IMR-90 (cell line): ENCODE data around the gene KRT6B. TPM values are rescaled to one million over a fixed set of nuclear protein-coding genes. Genes with fewer than 3 reads are reported as not detected.
"Not testable (repeated sequence)": the region's sequence is repeated elsewhere in the genome, so short reads cannot be mapped to it uniquely, and the experiment has no call there.

Experiments used
- ATAC-seq: fragments of 200-7000 bp; cut with Tn5 transposase; 2 replicates; pipeline ENCODE4 v1.9.1; 2020; ENCODE audit warnings: low read depth, mild to moderate bottlenecking, moderate library complexity
- BruUV-seq: library from RNA; stranded (reverse); fragments of 400-500 nt; replicated peaks from 2 replicates; lab custom pipeline; 2021; lab: Mats Ljungman, UMichigan
- CTCF ChIA-PET: fragments of 300-600 bp; formaldehyde crosslinking; extraction: SDS; loops from one replicate; lab custom pipeline; 2021; ENCODE audit warnings: antibody characterized with exemption; lab: Yijun Ruan, JAX
- POLR2A ChIA-PET: fragments of 300-600 bp; sonication (Branson Sonifier 250); formaldehyde crosslinking; loops from one replicate; lab custom pipeline; 2022; ENCODE audit warnings: antibody characterized with exemption; ENCODE audit not compliant: unreplicated experiment; lab: Charles Lee
- DNase-seq: peaks from one replicate; pipeline ENCODE4 v3.0.0; 2013
- H2AFZ ChIP-seq: replicated peaks from 2 replicates; pipeline ENCODE3; 2013; ENCODE audit warnings: low read length, mild to moderate bottlenecking; ENCODE audit not compliant: poor library complexity
- H2AK5ac ChIP-seq: 2 replicates; pipeline ENCODE4 v1.6.1; 2013; ENCODE audit warnings: low read depth, low read length, inconsistent platforms
- H2AK9ac ChIP-seq: replicated peaks from 2 replicates; pipeline ENCODE3; 2013; ENCODE audit warnings: mild to moderate bottlenecking, low read depth, low read length, moderate library complexity; ENCODE audit not compliant: poor library complexity
- H2BK120ac ChIP-seq: 2 replicates; pipeline ENCODE4 v1.6.1; 2013; ENCODE audit warnings: low read depth, low read length, inconsistent platforms
- H2BK15ac ChIP-seq: 3 replicates; pipeline ENCODE4 v1.6.1; 2013; ENCODE audit warnings: low read depth, low read length, inconsistent platforms
- H2BK20ac ChIP-seq: 2 replicates; pipeline ENCODE4 v1.6.1; 2013; ENCODE audit warnings: low read depth, mild to moderate bottlenecking, inconsistent platforms, low read length, moderate library complexity
- H2BK5ac ChIP-seq: 2 replicates; pipeline ENCODE4 v1.6.1; 2013; ENCODE audit warnings: mild to moderate bottlenecking, low read depth, low read length, inconsistent platforms; ENCODE audit not compliant: poor library complexity, severe bottlenecking
- H3K14ac ChIP-seq: replicated peaks from 2 replicates; pipeline ENCODE4 v1.6.1; 2013; ENCODE audit warnings: low read depth, low read length, inconsistent platforms
- H3K18ac ChIP-seq: 2 replicates; pipeline ENCODE4 v1.6.1; 2013; ENCODE audit warnings: low read depth, low read length, control low read depth
- H3K23ac ChIP-seq: 2 replicates; pipeline ENCODE4 v1.6.1; 2013; ENCODE audit warnings: low read depth, low read length, inconsistent platforms
- H3K27ac ChIP-seq: 2 replicates; pipeline ENCODE4 v1.5.1; 2013; ENCODE audit warnings: mild to moderate bottlenecking, control low read depth, low read length; ENCODE audit not compliant: insufficient read depth
- H3K27me3 ChIP-seq: 2 replicates; pipeline ENCODE4 v1.6.1; 2013; ENCODE audit warnings: low read length; ENCODE audit not compliant: control insufficient read depth, insufficient read depth
- H3K36me3 ChIP-seq: 2 replicates; pipeline ENCODE4 v1.6.1; 2013; ENCODE audit warnings: low read length, mixed read lengths; ENCODE audit not compliant: control insufficient read depth, insufficient read depth
- H3K4ac ChIP-seq: 2 replicates; pipeline ENCODE4 v1.6.1; 2013; ENCODE audit warnings: low read depth, low read length, inconsistent platforms
- H3K4me1 ChIP-seq: 2 replicates; pipeline ENCODE4 v1.6.1; 2013; ENCODE audit warnings: low read length, mixed read lengths; ENCODE audit not compliant: control insufficient read depth, insufficient read depth
- H3K4me2 ChIP-seq: 2 replicates; pipeline ENCODE4 v1.6.1; 2013; ENCODE audit warnings: low read depth, mild to moderate bottlenecking, control low read depth, low read length, moderate library complexity
- H3K4me3 ChIP-seq: 2 replicates; pipeline ENCODE4 v1.5.1; 2013; ENCODE audit warnings: low read depth, mild to moderate bottlenecking, control low read depth, low read length, moderate library complexity; ENCODE audit not compliant: insufficient read depth
- H3K56ac ChIP-seq: 2 replicates; pipeline ENCODE4 v1.6.1; 2013; ENCODE audit warnings: low read length, inconsistent platforms; ENCODE audit not compliant: insufficient read depth; ENCODE audit errors: extremely low read depth
- H3K79me1 ChIP-seq, 2 experiments: 2 replicates each; pipeline ENCODE4 v1.6.1; 2013; ENCODE audit warnings: low read length in 2 of 2, inconsistent platforms in 1 of 2, low read depth in 1 of 2
- H3K9ac ChIP-seq: 2 replicates; pipeline ENCODE4 v1.6.1; 2013; ENCODE audit warnings: low read depth, low read length, control low read depth
- H3K9me1 ChIP-seq: 2 replicates; pipeline ENCODE4 v1.6.1; 2013; ENCODE audit warnings: low read length, inconsistent platforms; ENCODE audit not compliant: insufficient read depth
- H3K9me3 ChIP-seq: 2 replicates; pipeline ENCODE4 v1.6.1; 2013; ENCODE audit warnings: low read length; ENCODE audit not compliant: control insufficient read depth, insufficient read depth
- H4K20me1 ChIP-seq: 2 replicates; pipeline ENCODE4 v1.6.1; 2013; ENCODE audit warnings: low read length, inconsistent platforms; ENCODE audit not compliant: insufficient read depth
- H4K5ac ChIP-seq: 2 replicates; pipeline ENCODE4 v1.6.1; 2013; ENCODE audit warnings: mild to moderate bottlenecking, low read depth, low read length, control low read depth
- H4K8ac ChIP-seq, 2 experiments: 2 replicates each; pipeline ENCODE4 v1.6.1; 2013; ENCODE audit warnings: low read depth in 2 of 2, low read length in 2 of 2, control low read depth in 1 of 2, inconsistent platforms in 1 of 2
- H4K91ac ChIP-seq: 2 replicates; pipeline ENCODE4 v1.6.1; 2013; ENCODE audit warnings: low read depth, low read length, inconsistent platforms; ENCODE audit not compliant: insufficient read depth
- BHLHE40 ChIP-seq: fragments of 150-350 bp; IDR thresholded peaks from 2 replicates; pipeline ENCODE4 v1.6.1; 2016; ENCODE audit warnings: mild to moderate bottlenecking, low read depth, low read length
- CEBPB ChIP-seq: IDR thresholded peaks from 2 replicates; pipeline ENCODE4 v1.6.1; 2012; ENCODE audit warnings: low read depth, low read length, improper control_type of control experiment
- ELK1 ChIP-seq: fragments of 150-350 bp; IDR thresholded peaks from 2 replicates; pipeline ENCODE4 v1.6.1; 2016; ENCODE audit warnings: low read depth, mild to moderate bottlenecking, low read length, moderate library complexity, borderline replicate concordance
- FOS ChIP-seq: fragments of 150-350 bp; IDR thresholded peaks from 2 replicates; pipeline ENCODE4 v1.6.1; 2016; ENCODE audit warnings: low read depth, low read length
- MAFK ChIP-seq: IDR thresholded peaks from 2 replicates; pipeline ENCODE4 v1.6.1; 2012; ENCODE audit warnings: low read depth, low read length, improper control_type of control experiment
- MAZ ChIP-seq: IDR thresholded peaks from 2 replicates; pipeline ENCODE4 v1.6.1; 2012; ENCODE audit warnings: low read depth, mild to moderate bottlenecking, low read length, improper control_type of control experiment, moderate library complexity, borderline replicate concordance
- MXI1 ChIP-seq: IDR thresholded peaks from 2 replicates; pipeline ENCODE4 v1.6.1; 2012; ENCODE audit warnings: low read depth, mild to moderate bottlenecking, low read length, moderate library complexity, borderline replicate concordance
- RFX5 ChIP-seq: IDR thresholded peaks from 2 replicates; pipeline ENCODE4 v1.8.0; 2012; ENCODE audit warnings: low read depth, mild to moderate bottlenecking, low read length, moderate library complexity
- WGBS, 2 experiments: methylation state at CpG; one replicate each; pipeline versions ENCODE4 v1.1.5 to v1.1.7; 2013; ENCODE audit warnings: missing lambda C conversion rate in 2 of 2; ENCODE audit not compliant: insufficient read length in 1 of 2; ENCODE audit errors: extremely low coverage in 2 of 2; 5-methylcytosine and 5-hydroxymethylcytosine counted together
- dilution Hi-C: fragments of 300-500 bp; cut with HindIII; formaldehyde crosslinking; loops from one replicate; pipeline ENCODE4 v1.14.3; 2018; ENCODE audit warnings: low sequenced_read_pairs; ENCODE audit not compliant: unreplicated experiment
- in situ Hi-C: fragments of 300-500 bp; cut with MboI; formaldehyde crosslinking; loops from 3 replicates; pipeline ENCODE4 v1.14.3; 2019; ENCODE audit warnings: low sequenced_read_pairs, inconsistent platforms, mixed read lengths
- intact Hi-C: fragments of 100-400 bp; cut with micrococcal nuclease; formaldehyde crosslinking; loops from 2 replicates; pipeline ENCODE4 v1.10.0; 2022
- polyA plus RNA-seq, 3 experiments: library from polyadenylated mRNA; depleted of rRNA; stranded (reverse); fragments of >200 nt; gene quantifications; 2 replicates each; pipeline ENCODE4 v1.2.3, GENCODE V29; 2012; ENCODE audit warnings: low replicate concordance in 1 of 3
- total RNA-seq: library from RNA; depleted of rRNA; stranded (reverse); fragments of >200 nt; gene quantifications from 2 replicates; pipeline ENCODE4 v1.2.3, GENCODE V29; 2012

Gene KRT6B
- total and polyA plus RNA-seq, 2 of the 4 experiments (the other 2 are of a cell fraction) = not detected

GRCh38 chr12:52448228-52448627 lies 3.7 kb downstream of the KRT6B start:
- no peak overlapping the region for H3K4ac ChIP-seq
- H2BK5ac ChIP-seq = no peak overlapping the region
- BruUV-seq = no TSS peak
- H3K4me1 ChIP-seq = no peaks in the 10 kb centered on the region
- no peak overlapping the region for H3K14ac ChIP-seq
- no peaks in the 10 kb centered on the region for H3K79me1 ChIP-seq
- H3K9me1 ChIP-seq = no peaks in the 10 kb centered on the region
- no peak overlapping the region for H4K8ac ChIP-seq
- no peaks in the 10 kb centered on the region for H3K36me3 ChIP-seq
- H2AFZ ChIP-seq = no peak overlapping the region
- no peak overlapping the region for H3K18ac ChIP-seq
- H3K4me3 ChIP-seq = no peak overlapping the region
- in situ Hi-C loops (no loop called here), dilution Hi-C loops (no loop called here), intact Hi-C loops (no loop called here)
- no peak overlapping the region for H2AK5ac ChIP-seq
- POLR2A ChIA-PET = no interaction called here
- no peaks in the 10 kb centered on the region for H3K9me3 ChIP-seq
- H3K27ac ChIP-seq = no peak overlapping the region
- no peak overlapping the region for H2AK9ac ChIP-seq
- H3K56ac ChIP-seq = no peak overlapping the region
- no peak overlapping the region for H4K91ac ChIP-seq
- no peak overlapping the region for H2BK15ac ChIP-seq
- TF ChIP-seq RFX5 (no peak), MAZ (no peak), BHLHE40 (no peak), ELK1 (no peak), MAFK (no peak), CEBPB (no peak), MXI1 (no peak), FOS (no peak)
- peaks cover 15% of the 10 kb centered on the region for H3K27me3 ChIP-seq
- no peaks in the 10 kb centered on the region for H4K20me1 ChIP-seq
- no peak overlapping the region for H2BK120ac ChIP-seq
- ATAC-seq (no peak), DNase-seq (no peak)
- WGBS, 2 experiments = 0% methylated on average over 1 of the region's 3 CpGs; no CpG with 5 or more reads in 1 of the 2 experiments
- H3K23ac ChIP-seq = no peak overlapping the region
- CTCF ChIA-PET = no interaction called here
- H4K5ac ChIP-seq = no peak overlapping the region
- H2BK20ac ChIP-seq = no peak overlapping the region
- H3K4me2 ChIP-seq = no peak overlapping the region
- no peak overlapping the region for H3K9ac ChIP-seq

- H3K27ac ChIP-seq, CTCF ChIA-PET, DNase-seq, H2AK5ac ChIP-seq, intact Hi-C loops, ATAC-seq, POLR2A ChIA-PET, H3K9ac ChIP-seq, dilution Hi-C loops, H3K9me1 ChIP-seq, BruUV-seq, H2BK120ac ChIP-seq, H2AFZ ChIP-seq, H3K4me1 ChIP-seq, H3K9me3 ChIP-seq, H4K91ac ChIP-seq, H2BK20ac ChIP-seq, H3K79me1 ChIP-seq, H3K4ac ChIP-seq, H3K4me3 ChIP-seq, H3K18ac ChIP-seq, H2AK9ac ChIP-seq, H3K56ac ChIP-seq, H2BK5ac ChIP-seq, H4K8ac ChIP-seq, H2BK15ac ChIP-seq, H3K23ac ChIP-seq, H4K20me1 ChIP-seq, H3K36me3 ChIP-seq, H4K5ac ChIP-seq, H3K4me2 ChIP-seq, in situ Hi-C loops, H3K14ac ChIP-seq: not testable (repeated sequence)
- 67% methylated on average over 1 of the region's 11 CpGs; no CpG with 5 or more reads in 1 of the 2 experiments for WGBS, 2 experiments
- peaks cover 12% of the 10 kb centered on the region for H3K27me3 ChIP-seq
These were observed 4.8 kb downstream of the KRT6B start for GRCh38 chr12:52447196-52447595.
